ENCODE results near the gene GPR158.

Gene GPR158

DNA sequence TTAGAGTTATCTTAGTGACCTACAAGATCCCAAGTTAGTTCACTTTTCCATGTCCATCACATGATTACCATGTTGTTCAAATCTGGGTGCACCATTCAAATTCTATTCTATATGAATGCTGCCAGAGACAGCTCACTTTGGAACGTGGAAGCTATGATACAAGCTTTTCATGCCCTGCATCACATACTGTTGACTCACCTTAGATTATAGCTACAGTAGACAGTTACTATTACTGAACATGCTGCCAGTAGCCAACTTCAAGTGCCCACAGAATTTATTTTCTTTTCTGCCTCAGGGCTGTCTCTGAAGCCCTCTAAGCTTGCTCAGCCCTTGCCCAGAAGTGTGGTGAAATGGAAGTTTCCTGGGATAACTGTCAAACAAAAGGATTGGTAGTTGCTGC lies 231.1 kb downstream of the GPR158 start:
- no peak for DNase-seq

DNA sequence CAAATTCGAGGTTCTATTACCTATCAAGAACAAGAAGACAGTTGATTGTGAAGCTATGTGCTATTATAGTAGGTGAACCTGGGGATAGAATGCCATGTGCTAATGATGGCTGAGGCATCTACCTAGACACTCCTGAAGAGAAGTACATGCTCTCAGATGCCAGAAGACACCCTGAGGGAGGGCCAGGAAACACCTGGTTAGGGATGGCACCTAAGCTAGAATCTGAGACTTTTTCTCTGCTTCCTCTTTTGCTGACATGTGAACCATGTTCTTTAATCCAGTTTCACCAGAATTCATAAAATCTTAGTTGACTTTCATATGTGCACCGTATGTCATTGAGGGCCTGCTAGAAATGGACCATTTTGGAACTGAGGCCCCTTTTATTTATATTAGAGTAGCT lies 242.8 kb downstream of the GPR158 start:
- no peak for DNase-seq

DNA sequence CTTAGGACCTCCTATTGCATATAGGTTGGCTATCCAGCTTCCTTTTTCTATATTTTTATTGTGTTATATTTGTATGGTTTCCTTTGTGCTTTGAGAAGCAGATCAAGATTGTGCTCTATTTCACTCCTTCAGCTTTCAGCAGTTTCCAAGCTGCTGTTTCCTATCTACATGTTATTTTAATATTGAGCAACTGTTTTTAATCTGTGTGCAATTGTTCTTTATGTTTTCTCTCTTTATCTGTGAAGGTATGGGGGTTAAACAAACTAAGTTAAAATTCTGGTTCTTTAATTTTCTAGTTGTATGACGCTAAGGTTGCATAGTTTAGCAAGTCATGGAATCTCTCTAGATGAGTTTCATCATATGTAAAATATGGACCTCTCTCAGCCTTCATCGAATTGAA lies 251.0 kb downstream of the GPR158 start:
- no peak for DNase-seq

DNA sequence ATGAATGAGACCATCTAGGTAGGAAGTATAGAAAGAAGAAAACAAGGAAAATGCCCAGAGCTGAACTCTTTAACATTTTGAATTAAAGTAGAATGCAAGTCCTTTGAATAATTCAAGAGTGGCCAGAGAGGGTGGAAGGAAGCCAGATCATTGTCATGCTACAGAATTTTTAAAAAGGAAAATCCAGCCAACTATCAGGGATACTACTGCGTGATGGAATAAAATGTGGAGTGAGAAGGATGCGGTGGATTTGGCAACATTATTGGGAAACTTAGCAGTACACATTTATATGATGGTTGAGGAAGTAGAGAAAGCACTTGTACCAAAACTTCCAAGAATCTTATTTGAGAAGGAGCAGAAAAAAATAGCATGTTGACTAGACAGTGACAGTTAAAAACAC lies 261.6 kb downstream of the GPR158 start:
- DNase-seq: no peak

GRCh38 chr10:25441270-25441669 lies 266.5 kb downstream of the GPR158 start:
- DNase-seq: no peak

DNA sequence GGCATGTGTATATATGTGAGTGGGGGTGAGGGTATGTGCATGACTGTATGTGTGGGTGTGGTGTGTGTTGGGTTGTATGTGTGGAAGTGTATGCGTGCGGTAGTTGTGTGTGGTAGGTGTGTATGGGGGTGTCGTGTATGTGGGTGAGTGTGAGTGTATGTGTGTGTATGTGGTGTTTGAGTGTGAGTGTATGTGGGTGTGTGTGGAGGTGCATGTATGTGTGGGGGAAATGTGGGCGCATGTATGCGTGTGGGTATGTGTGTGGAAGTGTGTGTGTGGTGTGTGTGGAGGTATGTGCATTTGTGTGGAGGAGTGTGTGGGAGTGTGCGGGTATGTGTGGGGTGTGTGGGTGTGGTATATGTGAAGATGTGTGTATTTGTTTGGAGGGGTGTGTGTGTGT lies 269.5 kb downstream of the GPR158 start:
- no peak for DNase-seq

DNA sequence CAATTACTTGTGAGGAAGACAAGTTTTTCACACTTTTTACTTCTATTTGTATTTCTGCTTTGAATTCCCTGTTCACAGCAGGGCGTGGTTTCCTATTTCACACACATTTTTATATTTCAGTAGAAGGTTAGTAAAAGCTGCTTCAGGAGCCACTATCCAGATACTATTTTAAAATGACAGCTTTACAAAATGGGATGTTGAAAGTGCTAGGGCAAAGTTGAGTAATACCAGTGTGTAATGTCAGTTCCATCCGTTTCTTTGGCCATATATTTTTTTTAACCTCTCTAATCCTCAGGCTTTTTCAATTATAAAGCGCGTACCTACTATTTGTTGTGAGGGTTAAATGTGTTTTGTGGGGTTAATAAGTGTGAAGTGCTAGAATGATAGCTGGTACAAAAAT lies 276.6 kb downstream of the GPR158 start:
- no peak for DNase-seq

DNA sequence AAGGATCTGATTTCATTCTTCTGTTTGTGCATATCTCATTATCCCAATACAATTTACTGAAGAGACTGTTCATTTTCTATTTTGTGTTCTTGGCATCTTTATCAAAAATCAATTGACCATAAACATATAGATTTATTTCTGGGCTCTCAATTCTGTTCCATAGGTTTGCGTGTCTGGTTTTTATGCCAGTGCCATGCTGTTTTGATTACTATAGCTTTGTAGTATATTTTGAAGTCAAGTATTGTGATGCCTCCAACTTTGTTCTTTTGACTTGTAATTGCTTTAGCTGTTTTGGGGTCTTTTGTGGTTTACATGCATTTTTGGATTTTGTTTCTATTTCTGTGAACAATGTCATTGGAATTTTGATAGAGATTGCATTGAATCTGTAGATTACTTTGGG lies 278.8 kb downstream of the GPR158 start:
- no peak for DNase-seq

DNA sequence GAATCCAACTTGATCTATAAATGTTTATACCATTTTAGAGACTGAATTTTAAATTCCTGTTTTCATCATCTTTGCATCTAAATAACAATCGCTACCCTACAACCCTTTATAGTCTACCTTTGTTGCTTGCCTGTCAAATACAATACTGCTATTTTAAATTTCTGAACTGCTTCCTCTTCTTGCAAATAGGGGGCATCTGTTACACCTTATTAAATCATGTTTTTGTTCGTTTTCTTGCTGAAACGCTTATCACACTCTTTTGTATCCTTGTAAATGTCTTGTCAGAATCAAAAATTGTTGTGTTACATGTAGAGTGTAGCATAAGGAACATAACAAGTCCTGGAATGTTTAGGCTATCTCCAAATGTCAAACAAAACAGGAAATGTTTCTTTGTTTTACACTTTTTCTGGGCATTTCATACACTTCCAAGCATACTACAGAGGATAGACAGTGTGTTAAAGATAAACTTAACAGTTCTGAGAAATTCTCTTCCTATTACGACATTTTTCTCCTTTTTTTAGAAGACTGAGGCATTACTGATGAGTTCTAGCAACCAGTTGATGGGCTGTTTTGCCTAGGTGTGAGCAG lies 281.3 kb downstream of the GPR158 start:
- no peak for DNase-seq

- no peak for DNase-seq
Observed at GRCh38 chr10:25457552-25457951, 282.8 kb downstream of the GPR158 start.

GRCh38 chr10:25465582-25466372 lies 291.0 kb downstream of the GPR158 start:
- peak; percentile 44 for DNase-seq

DNA sequence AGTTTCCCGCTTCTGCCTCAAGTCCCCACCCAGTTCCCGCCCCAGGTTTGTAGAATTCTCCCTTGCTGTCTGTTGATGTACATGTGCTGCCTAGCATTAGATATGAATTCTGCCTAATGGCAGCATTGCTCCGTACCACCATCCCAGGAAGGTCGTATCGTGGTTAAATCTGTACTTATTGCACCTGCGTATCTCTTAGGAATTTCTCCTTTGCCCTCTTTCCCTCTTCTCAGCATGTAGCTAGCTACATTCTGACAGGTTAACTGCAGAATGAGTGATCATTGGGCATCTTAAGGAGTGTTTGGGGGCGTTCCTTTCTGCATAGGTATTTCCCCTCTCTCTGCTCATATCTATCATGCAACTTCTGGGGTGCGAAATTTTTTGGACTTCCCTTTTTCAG lies 293.1 kb downstream of the GPR158 start:
- DNase-seq: no peak

- DNase-seq: no peak
Observed at GRCh38 chr10:25481467-25481866, 306.7 kb downstream of the GPR158 start.

DNA sequence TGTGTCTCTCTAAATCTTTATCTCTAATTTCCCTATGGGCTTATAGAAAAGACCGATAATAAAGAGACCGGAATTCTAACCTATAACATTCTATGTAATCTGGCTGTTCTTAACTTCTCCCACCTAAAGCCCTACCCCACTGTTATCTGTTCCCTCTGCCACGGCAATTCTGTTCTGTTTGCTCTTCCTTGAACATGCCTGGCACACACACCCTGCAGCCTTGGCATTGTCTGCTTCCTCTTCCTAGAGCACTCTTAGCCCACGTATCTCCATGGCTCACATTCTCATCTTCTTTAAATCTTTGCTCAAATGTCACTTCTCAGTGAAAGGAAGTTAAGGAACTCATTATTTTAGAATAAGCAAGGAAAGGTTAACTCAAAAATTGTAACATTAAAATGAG lies 309.2 kb downstream of the GPR158 start:
- DNase-seq: no peak

- DNase-seq: no peak
Observed at GRCh38 chr10:25487266-25487665, 312.5 kb downstream of the GPR158 start.

DNA sequence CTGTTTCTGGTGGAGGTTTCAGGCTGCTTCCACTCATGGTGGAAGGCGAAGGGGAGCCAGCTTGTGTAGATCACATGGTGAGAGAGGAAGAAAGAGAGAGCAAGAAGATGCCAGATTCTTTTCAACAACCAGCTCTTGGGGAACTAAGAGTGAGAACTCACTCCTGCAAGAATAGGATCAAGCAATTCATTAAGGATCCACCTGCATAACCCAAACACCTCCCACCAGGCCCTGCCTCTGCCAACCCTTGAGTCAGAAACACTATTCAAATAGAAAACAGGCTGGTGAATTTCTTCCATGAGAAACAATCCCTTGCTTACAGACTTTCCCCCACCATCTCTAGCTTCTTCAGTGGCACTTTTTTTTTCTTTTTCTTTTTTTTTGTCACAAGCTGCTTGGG lies 317.2 kb downstream of the GPR158 start:
- no peak for DNase-seq

DNA sequence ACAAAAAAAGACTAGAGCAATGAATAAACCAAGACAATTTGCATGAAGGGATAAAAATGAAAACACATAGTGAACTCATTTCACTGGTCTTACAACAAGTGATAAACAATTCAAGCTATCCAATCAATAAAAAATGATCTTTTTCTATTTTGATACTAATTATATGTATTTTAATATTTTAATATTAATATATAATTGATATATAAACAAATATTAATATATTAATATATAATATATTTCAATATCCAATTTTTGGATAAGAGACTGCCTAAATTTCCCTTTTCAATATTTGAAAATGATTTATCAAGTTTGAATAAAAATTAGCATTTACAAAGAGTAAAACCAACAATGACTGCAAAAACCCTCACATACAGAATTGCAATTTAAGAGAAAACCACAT lies 317.9 kb downstream of the GPR158 start:
- no peak for DNase-seq

- DNase-seq: no peak
Observed at GRCh38 chr10:25493122-25493893, 318.5 kb downstream of the GPR158 start.

GRCh38 chr10:25497246-25497645 lies 322.4 kb downstream of the GPR158 start:
- DNase-seq: no peak

GRCh38 chr10:25498645-25499044 lies 323.8 kb downstream of the GPR158 start:
- no peak for DNase-seq

DNA sequence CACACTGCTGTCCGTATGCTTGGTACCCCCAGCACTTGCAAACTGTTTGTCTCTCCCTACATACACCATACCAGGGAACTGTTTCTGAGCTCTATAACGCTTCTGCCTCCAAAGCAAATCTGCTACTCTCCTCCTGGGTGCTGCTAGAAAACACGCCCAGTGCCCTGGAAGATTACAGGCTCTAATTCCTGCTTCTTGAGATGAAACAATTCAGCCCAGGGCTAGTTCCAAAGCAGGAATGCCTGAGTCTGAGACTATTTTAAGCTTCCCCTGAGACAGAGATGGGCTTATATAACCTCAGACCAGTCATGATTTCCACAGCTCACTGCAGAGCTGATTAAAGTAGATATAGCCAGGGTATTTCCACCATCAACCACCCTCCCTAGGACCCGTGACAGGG lies 327.1 kb downstream of the GPR158 start:
- DNase-seq: no peak

DNA sequence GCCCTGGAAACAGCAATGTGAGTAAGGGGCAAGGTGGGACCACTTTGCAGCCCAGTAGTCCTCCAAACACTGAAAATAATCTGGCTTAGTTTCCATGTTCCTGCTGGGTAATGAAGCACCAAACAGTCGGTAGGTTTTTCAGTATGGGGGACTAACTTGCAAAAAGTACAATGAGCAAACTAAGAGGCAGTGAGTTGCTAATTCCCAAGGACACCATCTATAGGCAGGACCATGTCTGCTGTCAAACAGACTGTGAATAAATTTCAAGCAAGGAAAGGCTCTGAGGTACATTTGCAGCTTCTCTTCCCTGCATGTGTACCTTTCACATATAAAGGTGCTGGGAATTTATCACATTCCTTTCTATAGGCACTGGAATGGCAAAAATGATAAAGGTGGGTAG lies 327.7 kb downstream of the GPR158 start:
- DNase-seq: no peak

DNA sequence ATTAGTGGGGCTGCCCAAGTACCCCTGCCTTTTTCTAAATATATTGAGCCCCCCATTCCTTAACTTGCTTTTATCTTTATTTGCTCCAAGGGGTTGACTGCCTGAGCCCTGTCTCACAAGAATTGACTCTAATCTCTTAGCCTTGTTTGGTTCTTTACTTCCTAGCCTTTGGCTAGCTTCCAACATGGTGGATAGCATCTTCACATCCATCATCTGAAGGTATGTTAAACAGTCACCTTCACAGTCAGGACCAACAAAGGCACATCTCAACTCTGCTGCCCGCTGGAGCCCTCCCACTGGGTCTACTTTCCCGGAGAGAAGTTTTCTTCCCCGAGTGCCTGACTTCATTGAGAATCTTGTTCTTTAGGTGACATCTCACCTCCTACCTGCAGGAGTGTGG lies 329.5 kb downstream of the GPR158 start:
- DNase-seq: no peak

GRCh38 chr10:25504838-25505237 lies 330.0 kb downstream of the GPR158 start:
- DNase-seq: no peak
